Heart left ventricle (tissue), 11 donors: ENCODE results near the gene CHAMP1. TPM values are rescaled to one million over a fixed set of nuclear protein-coding genes. Genes with fewer than 3 reads are reported as not detected.

Experiments used
- microRNA-seq, 4 donors: library from miRNA; unstranded; fragments of <30 nt; microRNA quantifications; one replicate each; pipeline versions ENCODE4 to v1.2.0, GENCODE V29; 2017 to 2020
- polyA plus RNA-seq, 2 donors: library from polyadenylated mRNA; stranded (reverse); fragments of 200-250 nt; gene quantifications; one replicate each; pipeline ENCODE4 v1.2.3, GENCODE V29; 2013
- total RNA-seq, 9 donors: library from RNA; depleted of rRNA in 2 of 9; stranded (reverse); fragments of >200 nt in 2 of 9; fragmentation: NEBNext Ultra II Directional in 3 of 9; extraction: Animal tissue kit (Norgen Biotek cat#: 25700) in 3 of 9; gene quantifications; one replicate each; pipeline versions ENCODE4 v1.1.0 to v1.2.4, GENCODE V29; 2016 to 2023
- donor health status: ischemic (EF 13 %, LVEDD 7.1; RV severe dilation, severe dysfunction).
- donor health status: healthy with polysubstance abuse.
- donor health status: DM: no; HTN: yes; CAD: no.
- donor health status: DM: no; HTN: no; CAD: no.
- donor health status: ischemic (EF 25% LVEDD 5.7; RV mildly dilated, moderate dysfunction).
- donor health status: healthy.
- donor health status: DM: yes; HTN: yes; CAD: no.
- donor health status: PGD.
- donor health status: nonischemic (EF 23%, LVEDD 6.1; RV moderate dilation, normal function).

The CHAMP1 gene
- total and polyA plus RNA-seq, 11 donors: 3.2 to 17.5 (median 9.1) TPM

Small RNAs within 50 kb of the gene (microRNA-seq; reads per million reads assigned to microRNA genes)
- gene MIR4502: 0 reads per million in 4 donors

Other genes with a start within 250 kb of the CHAMP1 start
- 10 to 100 TPM in 5 of 9 donors, 1 to 10 TPM in 4; 7.2 to 24.2 (median 10.5) TPM for gene RASA3, start 181.9 kb upstream of the CHAMP1 start, total RNA-seq
- gene RASA3, start 181.9 kb upstream of the CHAMP1 start, polyA plus RNA-seq: 1 to 10 TPM; 4.8 to 9.0 TPM
- not detected for gene CFAP97D2, start 135.2 kb upstream of the CHAMP1 start, total RNA-seq
- not detected for gene CFAP97D2, start 135.2 kb upstream of the CHAMP1 start, polyA plus RNA-seq
- 10 to 100 TPM; 20.0 to 41.7 (median 31.6) TPM for gene CDC16, start 79.6 kb upstream of the CHAMP1 start, total RNA-seq
- 10 to 100 TPM; 38.6 to 39.5 TPM for gene CDC16, start 79.6 kb upstream of the CHAMP1 start, polyA plus RNA-seq
- 10 to 100 TPM; 13.4 to 25.5 (median 20.3) TPM for gene UPF3A, start 32.9 kb upstream of the CHAMP1 start, total RNA-seq
- 10 to 100 TPM; 28.9 to 42.0 TPM for gene UPF3A, start 32.9 kb upstream of the CHAMP1 start, polyA plus RNA-seq